OCI-LY1 (cell line): ENCODE data around the gene RAB3IP.

Source experiments
- H2AFZ ChIP-seq: fragments of 200-600 bp; sonication (generic), shearing (Covaris generic); 2 replicates; pipeline ENCODE4 v1.6.0; 2014; ENCODE audit warnings: antibody characterized with exemption, mild to moderate bottlenecking, low read length
- H3F3A ChIP-seq: fragments of 200-600 bp; sonication (generic), shearing (Covaris generic); 2 replicates; pipeline ENCODE4 v1.6.0; 2014; ENCODE audit warnings: mild to moderate bottlenecking, antibody characterized with exemption, low read length, moderate library complexity; ENCODE audit not compliant: insufficient read depth
- H3K27ac ChIP-seq: fragments of 200-600 bp; sonication (generic); 2 replicates; pipeline ENCODE4 v1.5.1; 2014; ENCODE audit warnings: low read length, mixed run types, mild to moderate bottlenecking, low read depth; ENCODE audit not compliant: poor library complexity, severe bottlenecking
- H3K27me3 ChIP-seq: fragments of 200-600 bp; sonication (generic); 2 replicates; pipeline ENCODE4 v1.6.0; 2014; ENCODE audit warnings: antibody characterized with exemption, mild to moderate bottlenecking, low read length, moderate library complexity; ENCODE audit not compliant: insufficient read depth
- H3K36me3 ChIP-seq: fragments of 200-600 bp; sonication (generic); 2 replicates; pipeline ENCODE4 v1.6.1; 2014; ENCODE audit warnings: mild to moderate bottlenecking, antibody characterized with exemption, low read length, moderate library complexity, mixed read lengths; ENCODE audit not compliant: insufficient read depth
- H3K4me1 ChIP-seq: fragments of 200-600 bp; sonication (generic); 2 replicates; pipeline ENCODE4 v1.5.1; 2014; ENCODE audit warnings: mild to moderate bottlenecking, low read length, moderate library complexity; ENCODE audit not compliant: insufficient read depth, severe bottlenecking
- H3K4me2 ChIP-seq: fragments of 200-600 bp; sonication (generic), shearing (Covaris generic); 2 replicates; pipeline ENCODE4 v1.6.1; 2014; ENCODE audit warnings: low read length
- H3K4me3 ChIP-seq: fragments of 200-600 bp; sonication (generic); 2 replicates; pipeline ENCODE4 v1.5.1; 2014; ENCODE audit warnings: low read length, low read depth, mild to moderate bottlenecking, mixed read lengths; ENCODE audit not compliant: poor library complexity, severe bottlenecking
- H3K79me2 ChIP-seq: fragments of 200-600 bp; shearing (Covaris generic); 2 replicates; pipeline ENCODE4 v1.6.1; 2016; ENCODE audit warnings: mixed run types, low read length, mixed read lengths; ENCODE audit not compliant: insufficient read depth
- H3K9ac ChIP-seq: fragments of 200-600 bp; sonication (generic), shearing (Covaris generic); 2 replicates; pipeline ENCODE4 v1.6.1; 2014; ENCODE audit warnings: mild to moderate bottlenecking, low read length, mixed read lengths
- H3K9me2 ChIP-seq: fragments of 200-600 bp; sonication (generic), shearing (Covaris generic); 2 replicates; pipeline ENCODE4 v1.6.1; 2014; ENCODE audit warnings: low read depth, mild to moderate bottlenecking, low read length, mixed read lengths
- H3K9me3 ChIP-seq: fragments of 200-600 bp; shearing (Covaris generic); 2 replicates; pipeline ENCODE4 v1.6.1; 2014; ENCODE audit warnings: low read length, mixed read lengths
- H4K20me1 ChIP-seq: fragments of 200-600 bp; sonication (generic), shearing (Covaris generic); 2 replicates; pipeline ENCODE4 v1.6.0; 2016; ENCODE audit warnings: mild to moderate bottlenecking, low read length; ENCODE audit not compliant: insufficient read depth
- EZH2 ChIP-seq: fragments of 200-600 bp; sonication (generic), shearing (Covaris generic); IDR thresholded peaks from 2 replicates; pipeline ENCODE4 v1.8.0; 2017; ENCODE audit warnings: borderline replicate concordance, mixed run types, mild to moderate bottlenecking, antibody characterized with exemption, low read length, moderate library complexity, mixed read lengths
- TF ChIP-seq, protein P1 (sequence below): fragments of 200-600 bp; sonication (generic), shearing (Covaris generic); IDR thresholded peaks from 2 replicates; pipeline ENCODE4 v1.5.1; 2017; ENCODE audit warnings: mild to moderate bottlenecking, antibody characterized with exemption, low read length, moderate library complexity, mixed read lengths

Gene RAB3IP

DNA sequence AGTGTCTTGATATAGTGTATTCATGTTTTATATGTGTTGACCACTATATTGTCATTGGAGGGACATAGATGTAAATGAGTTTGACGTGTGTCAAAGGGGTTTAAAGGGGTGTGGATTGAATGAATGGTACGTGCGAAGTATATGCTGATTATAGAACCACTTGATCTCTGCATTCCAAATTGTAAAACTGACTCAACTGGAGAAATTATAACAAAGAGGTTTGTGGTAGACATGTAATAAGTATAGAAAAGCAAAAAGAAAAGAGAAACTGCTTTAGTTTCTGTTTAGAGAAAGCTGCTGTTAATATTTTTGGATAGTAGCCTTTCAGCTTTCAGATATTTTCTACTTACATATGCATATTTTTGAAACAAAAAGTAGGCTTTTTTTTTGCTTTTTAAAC is 77.4 kb downstream of the RAB3IP start:
- Histone ChIP-seq H3K9me2 (no peaks in the 10 kb centered on the region), H3K4me1 (no peaks in the 10 kb centered on the region), H3K4me2 (no peak overlapping the region), H3K27me3 (no peaks in the 10 kb centered on the region), H2AFZ (no peak overlapping the region), H3K9ac (no peak overlapping the region), H3K36me3 (peaks cover 16% of the 10 kb centered on the region), H3K4me3 (no peak overlapping the region), H3F3A (no peaks in the 10 kb centered on the region), H4K20me1 (no peaks in the 10 kb centered on the region), H3K27ac (no peak overlapping the region), H3K9me3 (no peaks in the 10 kb centered on the region), H3K79me2 (no peaks in the 10 kb centered on the region)
- TF ChIP-seq EZH2, result no peak
- TF ChIP-seq, protein P1, sequence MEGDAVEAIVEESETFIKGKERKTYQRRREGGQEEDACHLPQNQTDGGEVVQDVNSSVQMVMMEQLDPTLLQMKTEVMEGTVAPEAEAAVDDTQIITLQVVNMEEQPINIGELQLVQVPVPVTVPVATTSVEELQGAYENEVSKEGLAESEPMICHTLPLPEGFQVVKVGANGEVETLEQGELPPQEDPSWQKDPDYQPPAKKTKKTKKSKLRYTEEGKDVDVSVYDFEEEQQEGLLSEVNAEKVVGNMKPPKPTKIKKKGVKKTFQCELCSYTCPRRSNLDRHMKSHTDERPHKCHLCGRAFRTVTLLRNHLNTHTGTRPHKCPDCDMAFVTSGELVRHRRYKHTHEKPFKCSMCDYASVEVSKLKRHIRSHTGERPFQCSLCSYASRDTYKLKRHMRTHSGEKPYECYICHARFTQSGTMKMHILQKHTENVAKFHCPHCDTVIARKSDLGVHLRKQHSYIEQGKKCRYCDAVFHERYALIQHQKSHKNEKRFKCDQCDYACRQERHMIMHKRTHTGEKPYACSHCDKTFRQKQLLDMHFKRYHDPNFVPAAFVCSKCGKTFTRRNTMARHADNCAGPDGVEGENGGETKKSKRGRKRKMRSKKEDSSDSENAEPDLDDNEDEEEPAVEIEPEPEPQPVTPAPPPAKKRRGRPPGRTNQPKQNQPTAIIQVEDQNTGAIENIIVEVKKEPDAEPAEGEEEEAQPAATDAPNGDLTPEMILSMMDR, result no peak

DNA sequence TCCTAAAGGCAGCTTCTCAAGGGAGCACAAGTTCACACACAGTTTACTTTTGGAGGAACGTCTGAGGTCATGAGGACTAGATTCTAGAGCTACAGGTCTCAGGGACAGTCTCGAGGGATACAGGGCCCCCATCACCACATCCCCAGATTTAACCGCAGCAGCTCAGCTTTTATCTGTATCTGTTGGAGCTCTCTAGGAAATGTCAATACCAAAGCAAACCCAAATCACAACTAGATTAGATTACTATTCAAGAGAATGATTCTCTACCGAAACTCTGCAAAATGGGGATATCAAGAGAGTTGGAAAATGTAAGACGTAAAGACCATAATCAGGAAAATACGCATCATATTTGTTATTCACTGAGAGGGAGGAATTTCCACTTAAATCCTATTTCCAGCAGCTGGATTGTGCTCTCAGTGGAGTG is 82.4 kb downstream of the RAB3IP start:
- Histone ChIP-seq H3K4me1 (no peaks in the 10 kb centered on the region), H3K9me2 (no peaks in the 10 kb centered on the region), H3K4me2 (no peak overlapping the region), H3K9ac (no peak overlapping the region), H3K9me3 (no peaks in the 10 kb centered on the region), H4K20me1 (no peaks in the 10 kb centered on the region), H3F3A (no peaks in the 10 kb centered on the region), H3K4me3 (no peak overlapping the region), H3K36me3 (no peaks in the 10 kb centered on the region), H3K27ac (no peak overlapping the region), H2AFZ (no peak overlapping the region), H3K27me3 (no peaks in the 10 kb centered on the region), H3K79me2 (no peaks in the 10 kb centered on the region)
- TF ChIP-seq, protein P1, result no peak
- TF ChIP-seq EZH2, result no peak

DNA sequence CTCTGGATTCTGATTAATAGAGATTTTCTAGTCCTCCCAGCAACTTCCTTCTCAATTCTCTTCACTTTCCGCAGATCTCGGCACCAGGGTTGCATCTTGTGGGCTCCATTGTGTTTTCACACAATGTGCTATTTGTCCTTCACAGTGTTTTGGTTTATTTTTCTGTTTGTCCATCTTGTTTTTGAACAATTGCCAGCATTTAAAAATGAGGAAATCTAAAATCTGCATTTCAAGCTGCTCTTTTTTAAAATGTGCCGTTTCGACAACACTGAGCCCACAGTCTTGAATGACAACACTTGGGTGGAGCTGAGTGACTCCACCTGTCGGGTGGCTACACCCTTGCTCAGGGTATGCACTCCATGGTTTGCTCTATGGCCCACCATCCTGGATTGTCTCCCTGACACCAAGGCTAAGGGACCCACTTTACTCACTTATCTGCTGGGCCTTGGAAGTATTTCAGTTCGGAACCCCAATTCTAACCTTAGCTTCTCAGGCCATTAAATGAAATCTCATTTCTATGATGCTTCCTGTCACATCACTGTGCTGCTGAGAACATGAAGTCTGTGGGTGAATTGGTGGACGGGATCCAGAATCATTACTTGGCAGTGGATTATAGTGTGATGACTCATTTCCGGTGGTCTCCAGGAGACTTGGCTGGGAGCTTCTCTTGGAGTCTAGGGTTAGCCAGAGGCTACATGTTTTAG is 82.9 kb downstream of the RAB3IP start:
- H3K4me3 ChIP-seq, result no peak overlapping the region

More for the DNA sequence above, 82.9 kb downstream of the RAB3IP start:
- no peaks in the 10 kb centered on the region for H4K20me1 ChIP-seq
- no peaks in the 10 kb centered on the region for H3K27me3 ChIP-seq
- H3K36me3 ChIP-seq, result no peaks in the 10 kb centered on the region
- H3K9ac ChIP-seq, result no peak overlapping the region
- H3K4me2 ChIP-seq, result no peak overlapping the region
- no peaks in the 10 kb centered on the region for H3K9me2 ChIP-seq
- H3K4me1 ChIP-seq, result no peaks in the 10 kb centered on the region
- TF ChIP-seq, protein P1, result no peak
- no peak for TF ChIP-seq EZH2
- no peak overlapping the region for H2AFZ ChIP-seq
- no peaks in the 10 kb centered on the region for H3F3A ChIP-seq
- no peaks in the 10 kb centered on the region for H3K9me3 ChIP-seq
- H3K27ac ChIP-seq, result no peak overlapping the region
- H3K79me2 ChIP-seq, result no peaks in the 10 kb centered on the region
